ENCODE data around the gene SREBF2. TPM values are rescaled to one million over a fixed set of nuclear protein-coding genes. Genes with fewer than 3 reads are reported as not detected.
"Not testable (repeated sequence)": the region's sequence is repeated elsewhere in the genome, so short reads cannot be mapped to it uniquely, and the experiment has no call there.

SREBF2 gene
- total and polyA plus RNA-seq, 2 donors, result 15.8 to 41.0 TPM

GRCh38 chr22:41862160-41862529, 29.2 kb downstream of the SREBF2 start:
- Histone ChIP-seq H3K27me3 (ENCODE audit: control insufficient read depth in 2 of 2, insufficient read depth in 1 of 2, low read length in 1 of 2) (no peaks in the 10 kb centered on the region), H3K9me3 (ENCODE audit: control insufficient read depth in 2 of 2, insufficient read depth in 1 of 2, low read length in 1 of 2) (no peaks in the 10 kb centered on the region), H3K4me3 (ENCODE audit: low read length in 2 of 2) (no peak overlapping the region), H3K27ac (ENCODE audit: low read depth in 1 of 2, low read length in 1 of 2) (peak overlapping the region; percentile 65 to 87), H3K4me1 (ENCODE audit: control insufficient read depth in 2 of 2, insufficient read depth in 2 of 2, low read length in 2 of 2) (peaks cover 0 to 8% of the 10 kb centered on the region in 2 donors), H3K36me3 (ENCODE audit: control insufficient read depth in 2 of 2, insufficient read depth in 2 of 2, low read length in 1 of 2) (peaks cover 6 to 20% of the 10 kb centered on the region in 2 donors)
- DNase-seq (ENCODE audit: low read depth in 6 of 9, low spot score in 9 of 9), result peak in 1 of 9 donors; percentile 53
- WGBS, result 77% methylated on average over 4 of the region's 4 CpGs

- peaks cover 0 to 8% of the 10 kb centered on the region in 2 donors for H3K4me1 ChIP-seq (ENCODE audit: control insufficient read depth in 2 of 2, insufficient read depth in 2 of 2, low read length in 2 of 2)
- WGBS, result 84% methylated on average over 11 of the region's 11 CpGs
- no peak for DNase-seq (ENCODE audit: low read depth in 6 of 9, low spot score in 9 of 9)
- H3K27ac ChIP-seq (ENCODE audit: low read depth in 1 of 2, low read length in 1 of 2), result peak overlapping the region; percentile 65 to 87
- no peaks in the 10 kb centered on the region for H3K27me3 ChIP-seq (ENCODE audit: control insufficient read depth in 2 of 2, insufficient read depth in 1 of 2, low read length in 1 of 2)
- peaks cover 7 to 24% of the 10 kb centered on the region in 2 donors for H3K36me3 ChIP-seq (ENCODE audit: control insufficient read depth in 2 of 2, insufficient read depth in 2 of 2, low read length in 1 of 2)
- H3K9me3 ChIP-seq (ENCODE audit: control insufficient read depth in 2 of 2, insufficient read depth in 1 of 2, low read length in 1 of 2), result no peaks in the 10 kb centered on the region
- no peak overlapping the region for H3K4me3 ChIP-seq (ENCODE audit: low read length in 2 of 2)
Observed at GRCh38 chr22:41862530-41863266, 29.8 kb downstream of the SREBF2 start.

GRCh38 chr22:41863472-41863871, 30.6 kb downstream of the SREBF2 start:
- H3K27ac ChIP-seq (ENCODE audit: low read depth in 1 of 2, low read length in 1 of 2), result no peak overlapping the region
- 99% methylated on average over 2 of the region's 2 CpGs for WGBS
- DNase-seq (ENCODE audit: low read depth in 6 of 9, low spot score in 9 of 9), result no peak

GRCh38 chr22:41868556-41868955, 35.7 kb downstream of the SREBF2 start:
- H3K36me3 ChIP-seq (ENCODE audit: control insufficient read depth in 2 of 2, insufficient read depth in 2 of 2, low read length in 1 of 2), result peaks cover 39 to 71% of the 10 kb centered on the region in 2 donors
- DNase-seq (ENCODE audit: low read depth in 6 of 9, low spot score in 9 of 9), result no peak
- no peak overlapping the region for H3K27ac ChIP-seq (ENCODE audit: low read depth in 1 of 2, low read length in 1 of 2)
- H3K4me1 ChIP-seq (ENCODE audit: control insufficient read depth in 2 of 2, insufficient read depth in 2 of 2, low read length in 2 of 2), result peaks cover 2 to 5% of the 10 kb centered on the region in 2 donors
- 98% methylated on average over 10 of the region's 10 CpGs for WGBS
- no peak overlapping the region for H3K4me3 ChIP-seq (ENCODE audit: low read length in 2 of 2)
- no peaks in the 10 kb centered on the region for H3K27me3 ChIP-seq (ENCODE audit: control insufficient read depth in 2 of 2, insufficient read depth in 1 of 2, low read length in 1 of 2)
- no peaks in the 10 kb centered on the region for H3K9me3 ChIP-seq (ENCODE audit: control insufficient read depth in 2 of 2, insufficient read depth in 1 of 2, low read length in 1 of 2)

More at GRCh38 chr22:41863472-41863871, 30.6 kb downstream of the SREBF2 start:
- H3K4me3 ChIP-seq (ENCODE audit: low read length in 2 of 2), result no peak overlapping the region
- peaks cover 0 to 8% of the 10 kb centered on the region in 2 donors for H3K4me1 ChIP-seq (ENCODE audit: control insufficient read depth in 2 of 2, insufficient read depth in 2 of 2, low read length in 2 of 2)
- peaks cover 15 to 31% of the 10 kb centered on the region in 2 donors for H3K36me3 ChIP-seq (ENCODE audit: control insufficient read depth in 2 of 2, insufficient read depth in 2 of 2, low read length in 1 of 2)
- no peaks in the 10 kb centered on the region for H3K27me3 ChIP-seq (ENCODE audit: control insufficient read depth in 2 of 2, insufficient read depth in 1 of 2, low read length in 1 of 2)
- H3K9me3 ChIP-seq (ENCODE audit: control insufficient read depth in 2 of 2, insufficient read depth in 1 of 2, low read length in 1 of 2), result no peaks in the 10 kb centered on the region

DNA sequence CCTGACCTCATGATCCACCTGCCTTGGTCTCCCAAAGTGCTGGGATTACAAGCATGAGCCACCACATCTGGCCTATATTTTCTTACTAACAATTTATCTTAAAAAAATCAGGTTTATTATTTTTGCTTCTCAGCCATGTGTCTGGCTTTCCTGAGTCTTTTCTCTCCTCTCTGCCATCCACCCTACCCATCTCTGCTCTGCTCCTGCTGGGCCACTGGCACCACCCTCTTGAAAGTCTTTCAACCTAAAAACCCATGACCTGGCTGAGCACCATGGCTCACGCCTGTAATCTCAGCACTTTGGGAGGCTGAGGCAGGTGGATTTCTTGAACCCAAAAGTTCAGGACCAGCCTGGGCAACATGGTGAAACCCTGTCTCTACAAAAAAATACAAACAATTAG, 37.2 kb downstream of the SREBF2 start:
- not testable (repeated sequence) for H3K9me3 ChIP-seq (ENCODE audit: control insufficient read depth in 2 of 2, insufficient read depth in 1 of 2, low read length in 1 of 2)
- 99% methylated on average over 1 of the region's 1 CpG for WGBS

DNA sequence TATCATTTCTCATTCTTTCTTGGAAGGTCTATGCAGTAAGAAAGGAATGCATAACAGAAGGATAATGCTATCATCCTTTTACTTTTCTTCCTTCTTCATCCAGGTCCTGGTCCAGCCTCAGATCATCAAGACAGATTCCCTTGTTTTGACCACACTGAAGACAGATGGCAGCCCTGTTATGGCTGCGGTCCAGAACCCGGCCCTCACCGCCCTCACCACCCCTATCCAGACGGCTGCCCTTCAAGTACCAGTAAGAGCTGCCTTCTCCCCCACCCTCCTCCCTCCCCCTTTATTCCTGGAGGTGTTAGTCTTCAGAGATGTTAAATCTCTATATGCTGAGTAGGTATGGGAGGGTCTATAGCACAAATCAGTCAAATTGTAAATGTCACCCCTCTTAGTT, 37.9 kb downstream of the SREBF2 start:
- Histone ChIP-seq H3K4me3 (ENCODE audit: low read length in 2 of 2) (no peak overlapping the region), H3K36me3 (ENCODE audit: control insufficient read depth in 2 of 2, insufficient read depth in 2 of 2, low read length in 1 of 2) (peaks cover 56 to 90% of the 10 kb centered on the region in 2 donors), H3K4me1 (ENCODE audit: control insufficient read depth in 2 of 2, insufficient read depth in 2 of 2, low read length in 2 of 2) (peaks cover 2 to 8% of the 10 kb centered on the region in 2 donors), H3K9me3 (ENCODE audit: control insufficient read depth in 2 of 2, insufficient read depth in 1 of 2, low read length in 1 of 2) (no peaks in the 10 kb centered on the region), H3K27ac (ENCODE audit: low read depth in 1 of 2, low read length in 1 of 2) (no peak overlapping the region), H3K27me3 (ENCODE audit: control insufficient read depth in 2 of 2, insufficient read depth in 1 of 2, low read length in 1 of 2) (no peaks in the 10 kb centered on the region)
- DNase-seq (ENCODE audit: low read depth in 6 of 9, low spot score in 9 of 9), result no peak
- 96% methylated on average over 4 of the region's 4 CpGs for WGBS

More for the DNA sequence above, 37.2 kb downstream of the SREBF2 start:
- H3K4me1 ChIP-seq (ENCODE audit: control insufficient read depth in 2 of 2, insufficient read depth in 2 of 2, low read length in 2 of 2); DNase-seq (ENCODE audit: low read depth in 6 of 9, low spot score in 9 of 9); H3K27ac ChIP-seq (ENCODE audit: low read depth in 1 of 2, low read length in 1 of 2); H3K27me3 ChIP-seq (ENCODE audit: control insufficient read depth in 2 of 2, insufficient read depth in 1 of 2, low read length in 1 of 2); H3K4me3 ChIP-seq (ENCODE audit: low read length in 2 of 2): not testable (repeated sequence)
- H3K36me3 ChIP-seq (ENCODE audit: control insufficient read depth in 2 of 2, insufficient read depth in 2 of 2, low read length in 1 of 2), result peaks cover 49 to 85% of the 10 kb centered on the region in 2 donors

- Histone ChIP-seq H3K9me3 (ENCODE audit: control insufficient read depth in 2 of 2, insufficient read depth in 1 of 2, low read length in 1 of 2) (no peaks in the 10 kb centered on the region), H3K4me3 (ENCODE audit: low read length in 2 of 2) (no peak overlapping the region), H3K36me3 (ENCODE audit: control insufficient read depth in 2 of 2, insufficient read depth in 2 of 2, low read length in 1 of 2) (peaks cover 59 to 93% of the 10 kb centered on the region in 2 donors), H3K27ac (ENCODE audit: low read depth in 1 of 2, low read length in 1 of 2) (peak overlapping the region in 1 of 2 donors; percentile 91), H3K4me1 (ENCODE audit: control insufficient read depth in 2 of 2, insufficient read depth in 2 of 2, low read length in 2 of 2) (peaks cover 2 to 8% of the 10 kb centered on the region in 2 donors), H3K27me3 (ENCODE audit: control insufficient read depth in 2 of 2, insufficient read depth in 1 of 2, low read length in 1 of 2) (no peaks in the 10 kb centered on the region)
- DNase-seq (ENCODE audit: low read depth in 6 of 9, low spot score in 9 of 9), result peak in 3 of 9 donors; percentile 19 to 58 (median 25)
- WGBS, result 35% methylated on average over 5 of the region's 5 CpGs
Observed at GRCh38 chr22:41873391-41873790, 40.5 kb downstream of the SREBF2 start.

DNA sequence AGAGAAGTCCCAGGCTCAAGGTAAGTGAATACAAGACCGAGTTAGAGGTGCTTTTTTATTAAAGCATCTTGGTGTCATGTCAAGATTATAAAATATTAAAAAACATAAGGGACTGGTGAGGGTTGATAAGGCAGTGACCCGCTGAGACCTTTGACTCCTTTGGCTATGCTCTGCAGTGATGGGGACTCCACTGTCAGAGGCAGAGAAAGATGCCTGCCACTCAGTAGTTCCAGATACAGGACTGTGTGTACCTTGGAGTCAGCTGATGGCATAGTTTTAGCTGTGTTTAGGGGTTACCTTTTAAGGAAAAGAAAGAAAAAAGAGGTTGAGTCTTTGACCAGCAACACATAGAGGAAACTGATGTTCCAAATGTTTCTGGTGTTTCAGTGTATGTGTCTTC, 41.2 kb downstream of the SREBF2 start:
- Histone ChIP-seq H3K9me3 (ENCODE audit: control insufficient read depth in 2 of 2, insufficient read depth in 1 of 2, low read length in 1 of 2) (no peaks in the 10 kb centered on the region), H3K4me1 (ENCODE audit: control insufficient read depth in 2 of 2, insufficient read depth in 2 of 2, low read length in 2 of 2) (peaks cover 2 to 8% of the 10 kb centered on the region in 2 donors), H3K36me3 (ENCODE audit: control insufficient read depth in 2 of 2, insufficient read depth in 2 of 2, low read length in 1 of 2) (peaks cover 55 to 93% of the 10 kb centered on the region in 2 donors), H3K27ac (ENCODE audit: low read depth in 1 of 2, low read length in 1 of 2) (peak overlapping the region in 1 of 2 donors; percentile 42), H3K27me3 (ENCODE audit: control insufficient read depth in 2 of 2, insufficient read depth in 1 of 2, low read length in 1 of 2) (no peaks in the 10 kb centered on the region), H3K4me3 (ENCODE audit: low read length in 2 of 2) (no peak overlapping the region)
- DNase-seq (ENCODE audit: low read depth in 6 of 9, low spot score in 9 of 9), result no peak
- 97% methylated on average over 2 of the region's 2 CpGs for WGBS

GRCh38 chr22:41875531-41876270, 42.8 kb downstream of the SREBF2 start:
- Histone ChIP-seq H3K27me3 (ENCODE audit: control insufficient read depth in 2 of 2, insufficient read depth in 1 of 2, low read length in 1 of 2) (no peaks in the 10 kb centered on the region), H3K4me1 (ENCODE audit: control insufficient read depth in 2 of 2, insufficient read depth in 2 of 2, low read length in 2 of 2) (peaks cover 2 to 8% of the 10 kb centered on the region in 2 donors), H3K27ac (ENCODE audit: low read depth in 1 of 2, low read length in 1 of 2) (no peak overlapping the region), H3K9me3 (ENCODE audit: control insufficient read depth in 2 of 2, insufficient read depth in 1 of 2, low read length in 1 of 2) (peaks cover 0 to 2% of the 10 kb centered on the region in 2 donors), H3K4me3 (ENCODE audit: low read length in 2 of 2) (no peak overlapping the region), H3K36me3 (ENCODE audit: control insufficient read depth in 2 of 2, insufficient read depth in 2 of 2, low read length in 1 of 2) (peaks cover 56 to 95% of the 10 kb centered on the region in 2 donors)
- no peak for DNase-seq (ENCODE audit: low read depth in 6 of 9, low spot score in 9 of 9)
- WGBS, result 99% methylated on average over 10 of the region's 10 CpGs

All from thymus (tissue), 11 donors.